ENCODE measurements around the gene MBNL2. TPM values are rescaled to one million over a fixed set of nuclear protein-coding genes. Genes with fewer than 3 reads are reported as not detected.
"Not testable (repeated sequence)": the region's sequence is repeated elsewhere in the genome, so short reads cannot be mapped to it uniquely, and the experiment has no call there.

The MBNL2 gene
- total and polyA plus RNA-seq, 2 experiments from 2014 or later, result 0.55 to 3.2 TPM

DNA sequence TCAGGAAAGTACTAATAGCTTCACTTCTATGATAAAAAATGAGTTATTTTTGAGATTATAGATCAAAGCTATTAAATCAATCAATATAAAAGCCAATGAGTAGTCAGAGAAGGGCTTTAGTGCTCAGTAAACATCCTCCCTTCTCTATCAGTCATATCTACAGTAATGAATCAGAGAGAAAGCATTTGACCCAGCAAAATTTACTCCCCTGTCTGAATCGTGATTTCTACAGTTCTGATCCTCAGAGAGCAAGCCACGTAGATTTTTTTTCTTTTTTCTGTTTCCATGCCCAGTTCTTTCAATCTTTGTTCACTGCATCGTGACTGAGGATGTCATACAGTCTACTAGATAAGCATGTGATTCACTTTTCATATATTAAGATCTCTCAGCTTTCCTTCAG is 16.2 kb upstream of the MBNL2 start (continued):
- TF ChIP-seq, protein P1, sequence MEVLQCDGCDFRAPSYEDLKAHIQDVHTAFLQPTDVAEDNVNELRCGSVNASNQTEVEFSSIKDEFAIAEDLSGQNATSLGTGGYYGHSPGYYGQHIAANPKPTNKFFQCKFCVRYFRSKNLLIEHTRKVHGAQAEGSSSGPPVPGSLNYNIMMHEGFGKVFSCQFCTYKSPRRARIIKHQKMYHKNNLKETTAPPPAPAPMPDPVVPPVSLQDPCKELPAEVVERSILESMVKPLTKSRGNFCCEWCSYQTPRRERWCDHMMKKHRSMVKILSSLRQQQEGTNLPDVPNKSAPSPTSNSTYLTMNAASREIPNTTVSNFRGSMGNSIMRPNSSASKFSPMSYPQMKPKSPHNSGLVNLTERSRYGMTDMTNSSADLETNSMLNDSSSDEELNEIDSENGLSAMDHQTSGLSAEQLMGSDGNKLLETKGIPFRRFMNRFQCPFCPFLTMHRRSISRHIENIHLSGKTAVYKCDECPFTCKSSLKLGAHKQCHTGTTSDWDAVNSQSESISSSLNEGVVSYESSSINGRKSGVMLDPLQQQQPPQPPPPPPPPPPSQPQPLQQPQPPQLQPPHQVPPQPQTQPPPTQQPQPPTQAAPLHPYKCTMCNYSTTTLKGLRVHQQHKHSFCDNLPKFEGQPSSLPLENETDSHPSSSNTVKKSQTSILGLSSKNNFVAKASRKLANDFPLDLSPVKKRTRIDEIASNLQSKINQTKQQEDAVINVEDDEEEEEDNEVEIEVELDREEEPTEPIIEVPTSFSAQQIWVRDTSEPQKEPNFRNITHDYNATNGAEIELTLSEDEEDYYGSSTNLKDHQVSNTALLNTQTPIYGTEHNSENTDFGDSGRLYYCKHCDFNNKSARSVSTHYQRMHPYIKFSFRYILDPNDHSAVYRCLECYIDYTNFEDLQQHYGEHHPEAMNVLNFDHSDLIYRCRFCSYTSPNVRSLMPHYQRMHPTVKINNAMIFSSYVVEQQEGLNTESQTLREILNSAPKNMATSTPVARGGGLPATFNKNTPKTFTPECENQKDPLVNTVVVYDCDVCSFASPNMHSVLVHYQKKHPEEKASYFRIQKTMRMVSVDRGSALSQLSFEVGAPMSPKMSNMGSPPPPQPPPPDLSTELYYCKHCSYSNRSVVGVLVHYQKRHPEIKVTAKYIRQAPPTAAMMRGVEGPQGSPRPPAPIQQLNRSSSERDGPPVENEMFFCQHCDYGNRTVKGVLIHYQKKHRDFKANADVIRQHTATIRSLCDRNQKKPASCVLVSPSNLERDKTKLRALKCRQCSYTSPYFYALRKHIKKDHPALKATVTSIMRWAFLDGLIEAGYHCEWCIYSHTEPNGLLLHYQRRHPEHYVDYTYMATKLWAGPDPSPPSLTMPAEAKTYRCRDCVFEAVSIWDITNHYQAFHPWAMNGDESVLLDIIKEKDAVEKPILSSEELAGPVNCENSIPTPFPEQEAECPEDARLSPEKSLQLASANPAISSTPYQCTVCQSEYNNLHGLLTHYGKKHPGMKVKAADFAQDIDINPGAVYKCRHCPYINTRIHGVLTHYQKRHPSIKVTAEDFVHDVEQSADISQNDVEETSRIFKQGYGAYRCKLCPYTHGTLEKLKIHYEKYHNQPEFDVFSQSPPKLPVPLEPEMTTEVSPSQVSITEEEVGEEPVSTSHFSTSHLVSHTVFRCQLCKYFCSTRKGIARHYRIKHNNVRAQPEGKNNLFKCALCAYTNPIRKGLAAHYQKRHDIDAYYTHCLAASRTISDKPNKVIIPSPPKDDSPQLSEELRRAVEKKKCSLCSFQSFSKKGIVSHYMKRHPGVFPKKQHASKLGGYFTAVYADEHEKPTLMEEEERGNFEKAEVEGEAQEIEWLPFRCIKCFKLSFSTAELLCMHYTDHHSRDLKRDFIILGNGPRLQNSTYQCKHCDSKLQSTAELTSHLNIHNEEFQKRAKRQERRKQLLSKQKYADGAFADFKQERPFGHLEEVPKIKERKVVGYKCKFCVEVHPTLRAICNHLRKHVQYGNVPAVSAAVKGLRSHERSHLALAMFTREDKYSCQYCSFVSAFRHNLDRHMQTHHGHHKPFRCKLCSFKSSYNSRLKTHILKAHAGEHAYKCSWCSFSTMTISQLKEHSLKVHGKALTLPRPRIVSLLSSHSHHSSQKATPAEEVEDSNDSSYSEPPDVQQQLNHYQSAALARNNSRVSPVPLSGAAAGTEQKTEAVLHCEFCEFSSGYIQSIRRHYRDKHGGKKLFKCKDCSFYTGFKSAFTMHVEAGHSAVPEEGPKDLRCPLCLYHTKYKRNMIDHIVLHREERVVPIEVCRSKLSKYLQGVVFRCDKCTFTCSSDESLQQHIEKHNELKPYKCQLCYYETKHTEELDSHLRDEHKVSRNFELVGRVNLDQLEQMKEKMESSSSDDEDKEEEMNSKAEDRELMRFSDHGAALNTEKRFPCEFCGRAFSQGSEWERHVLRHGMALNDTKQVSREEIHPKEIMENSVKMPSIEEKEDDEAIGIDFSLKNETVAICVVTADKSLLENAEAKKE (CRISPR knock-in tag; IDR thresholded peaks at IDR 0.05), result no peak
- TF ChIP-seq POLR2AphosphoS5 (IDR thresholded peaks at IDR 0.05; ENCODE audit: low read depth), result no peak
- no peak for TF ChIP-seq STAT1 (IDR thresholded peaks at IDR 0.05; ENCODE audit: unreplicated experiment)
- no peak for TF ChIP-seq NANOG (IDR thresholded peaks at IDR 0.05; ENCODE audit: borderline replicate concordance)
- TF ChIP-seq, protein P2, sequence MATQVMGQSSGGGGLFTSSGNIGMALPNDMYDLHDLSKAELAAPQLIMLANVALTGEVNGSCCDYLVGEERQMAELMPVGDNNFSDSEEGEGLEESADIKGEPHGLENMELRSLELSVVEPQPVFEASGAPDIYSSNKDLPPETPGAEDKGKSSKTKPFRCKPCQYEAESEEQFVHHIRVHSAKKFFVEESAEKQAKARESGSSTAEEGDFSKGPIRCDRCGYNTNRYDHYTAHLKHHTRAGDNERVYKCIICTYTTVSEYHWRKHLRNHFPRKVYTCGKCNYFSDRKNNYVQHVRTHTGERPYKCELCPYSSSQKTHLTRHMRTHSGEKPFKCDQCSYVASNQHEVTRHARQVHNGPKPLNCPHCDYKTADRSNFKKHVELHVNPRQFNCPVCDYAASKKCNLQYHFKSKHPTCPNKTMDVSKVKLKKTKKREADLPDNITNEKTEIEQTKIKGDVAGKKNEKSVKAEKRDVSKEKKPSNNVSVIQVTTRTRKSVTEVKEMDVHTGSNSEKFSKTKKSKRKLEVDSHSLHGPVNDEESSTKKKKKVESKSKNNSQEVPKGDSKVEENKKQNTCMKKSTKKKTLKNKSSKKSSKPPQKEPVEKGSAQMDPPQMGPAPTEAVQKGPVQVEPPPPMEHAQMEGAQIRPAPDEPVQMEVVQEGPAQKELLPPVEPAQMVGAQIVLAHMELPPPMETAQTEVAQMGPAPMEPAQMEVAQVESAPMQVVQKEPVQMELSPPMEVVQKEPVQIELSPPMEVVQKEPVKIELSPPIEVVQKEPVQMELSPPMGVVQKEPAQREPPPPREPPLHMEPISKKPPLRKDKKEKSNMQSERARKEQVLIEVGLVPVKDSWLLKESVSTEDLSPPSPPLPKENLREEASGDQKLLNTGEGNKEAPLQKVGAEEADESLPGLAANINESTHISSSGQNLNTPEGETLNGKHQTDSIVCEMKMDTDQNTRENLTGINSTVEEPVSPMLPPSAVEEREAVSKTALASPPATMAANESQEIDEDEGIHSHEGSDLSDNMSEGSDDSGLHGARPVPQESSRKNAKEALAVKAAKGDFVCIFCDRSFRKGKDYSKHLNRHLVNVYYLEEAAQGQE (IDR thresholded peaks at IDR 0.05; ENCODE audit: unreplicated experiment), result no peak
- no peak for TF ChIP-seq EZH2phosphoT487 (IDR thresholded peaks at IDR 0.05; ENCODE audit: unreplicated experiment)
- TF ChIP-seq, protein P3, sequence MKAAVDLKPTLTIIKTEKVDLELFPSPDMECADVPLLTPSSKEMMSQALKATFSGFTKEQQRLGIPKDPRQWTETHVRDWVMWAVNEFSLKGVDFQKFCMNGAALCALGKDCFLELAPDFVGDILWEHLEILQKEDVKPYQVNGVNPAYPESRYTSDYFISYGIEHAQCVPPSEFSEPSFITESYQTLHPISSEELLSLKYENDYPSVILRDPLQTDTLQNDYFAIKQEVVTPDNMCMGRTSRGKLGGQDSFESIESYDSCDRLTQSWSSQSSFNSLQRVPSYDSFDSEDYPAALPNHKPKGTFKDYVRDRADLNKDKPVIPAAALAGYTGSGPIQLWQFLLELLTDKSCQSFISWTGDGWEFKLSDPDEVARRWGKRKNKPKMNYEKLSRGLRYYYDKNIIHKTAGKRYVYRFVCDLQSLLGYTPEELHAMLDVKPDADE (IDR thresholded peaks at IDR 0.05), result no peak
- TF ChIP-seq ZNF331 (CRISPR knock-in tag; IDR thresholded peaks at IDR 0.05; ENCODE audit: low read depth), result no peak

DNA sequence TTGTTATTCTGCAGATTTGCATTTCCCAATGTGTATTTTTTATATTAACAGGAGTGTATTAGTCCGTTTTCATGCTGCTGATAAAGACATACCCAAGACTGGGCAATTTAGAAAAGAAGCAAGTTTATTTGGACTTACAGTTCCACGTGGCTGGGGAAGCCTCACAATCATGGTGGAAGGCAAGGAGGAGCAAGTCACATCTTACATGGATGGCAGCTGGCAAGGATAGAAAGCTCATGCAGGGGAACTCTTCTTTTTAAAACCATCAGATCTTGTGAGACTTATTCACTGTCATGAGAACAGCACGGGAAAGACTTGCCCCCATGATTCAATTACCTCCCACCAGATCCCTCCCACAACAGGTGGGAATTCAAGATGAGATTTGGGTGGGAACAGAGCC is 14.9 kb upstream of the MBNL2 start:
- H3F3A ChIP-seq (replicated peaks; ENCODE audit: low read depth); H3K4me1 Mint-ChIP-seq; H3K9me3 Mint-ChIP-seq; DNase-seq (ENCODE audit: low spot score); H3K9me2 ChIP-seq (ENCODE audit: insufficient read depth); H3K4me1 ChIP-seq (ENCODE audit: insufficient read depth); H3K27ac Mint-ChIP-seq; H2AFZ ChIP-seq; H4K20me1 ChIP-seq (replicated peaks; ENCODE audit: insufficient read depth); H3K36me3 ChIP-seq (ENCODE audit: insufficient read depth); H3K4me3 ChIP-seq; H3K79me2 ChIP-seq (replicated peaks; ENCODE audit: insufficient read depth); H3K36me3 Mint-ChIP-seq (ENCODE audit: low read depth); ATAC-seq; H3K4me2 ChIP-seq; H3K27ac ChIP-seq (ENCODE audit: low read depth); H3K27me3 Mint-ChIP-seq (ENCODE audit: insufficient read depth, low read depth, poor library complexity); H3K27me3 ChIP-seq (ENCODE audit: insufficient read depth); H3K4me3 Mint-ChIP-seq: not testable (repeated sequence)
